ENCODE results near the gene THAP3. TPM values are rescaled to one million over a fixed set of nuclear protein-coding genes. Genes with fewer than 3 reads are reported as not detected.

The THAP3 gene
- total and polyA plus RNA-seq, 12 donors: 11.1 to 65.6 (median 36.0) TPM

DNA sequence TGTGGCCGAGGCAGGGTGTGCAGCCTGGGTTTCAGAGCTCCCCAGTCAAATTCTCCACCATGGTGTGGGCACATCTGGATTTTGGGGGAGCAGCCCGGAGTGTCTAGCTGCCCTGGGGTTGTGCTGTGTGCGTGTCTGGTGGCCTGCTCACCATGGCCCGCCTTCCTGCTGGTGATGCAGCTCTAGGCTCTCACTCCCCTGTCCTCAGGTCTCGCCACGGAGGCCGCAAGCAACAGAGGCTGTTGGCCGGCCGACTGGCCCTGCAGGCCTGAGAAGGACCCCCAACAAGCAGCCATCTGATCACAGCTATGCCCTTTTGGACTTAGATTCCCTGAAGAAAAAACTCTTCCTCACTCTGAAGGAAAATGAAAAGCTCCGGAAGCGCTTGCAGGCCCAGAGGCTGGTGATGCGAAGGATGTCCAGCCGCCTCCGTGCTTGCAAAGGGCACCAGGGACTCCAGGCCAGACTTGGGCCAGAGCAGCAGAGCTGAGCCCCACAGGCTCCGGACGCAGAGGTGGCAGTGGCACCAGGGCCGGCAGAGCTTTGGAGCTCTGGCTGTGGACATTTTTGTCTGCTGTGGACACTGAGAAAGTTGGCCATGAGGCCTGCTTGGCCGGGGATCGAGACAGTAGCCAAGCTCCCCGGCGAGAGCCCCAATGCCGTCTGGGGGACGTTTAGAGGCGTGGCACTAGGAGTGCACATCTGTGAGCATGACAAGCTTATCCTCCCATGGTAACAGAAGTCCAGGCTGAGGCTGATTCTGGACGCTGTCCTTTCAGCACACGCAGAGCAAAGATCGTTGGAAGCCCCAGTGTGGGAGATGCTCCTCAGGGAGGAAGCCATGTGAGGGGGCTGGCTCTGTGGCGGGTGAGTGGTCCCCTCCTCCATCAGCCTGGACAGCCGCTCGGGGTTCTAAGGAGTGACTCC lies 8.2 kb downstream of the THAP3 start:
- no peak for DNase-seq
- Histone ChIP-seq H3K36me3 (replicated peaks in 1 of 2) (peaks cover 0 to 94% of the 10 kb centered on the region in 2 donors), H3K27ac (no peak overlapping the region), H3K4me1 (replicated peaks in 1 of 2) (no peaks in the 10 kb centered on the region), H3K27me3 (no peaks in the 10 kb centered on the region), H3K4me3 (no peak overlapping the region), H3K9me3 (replicated peaks in 1 of 3) (no peaks in the 10 kb centered on the region)
- TF ChIP-seq POLR2A (IDR thresholded peaks at IDR 0.05): no peak
- TF ChIP-seq, protein P1, sequence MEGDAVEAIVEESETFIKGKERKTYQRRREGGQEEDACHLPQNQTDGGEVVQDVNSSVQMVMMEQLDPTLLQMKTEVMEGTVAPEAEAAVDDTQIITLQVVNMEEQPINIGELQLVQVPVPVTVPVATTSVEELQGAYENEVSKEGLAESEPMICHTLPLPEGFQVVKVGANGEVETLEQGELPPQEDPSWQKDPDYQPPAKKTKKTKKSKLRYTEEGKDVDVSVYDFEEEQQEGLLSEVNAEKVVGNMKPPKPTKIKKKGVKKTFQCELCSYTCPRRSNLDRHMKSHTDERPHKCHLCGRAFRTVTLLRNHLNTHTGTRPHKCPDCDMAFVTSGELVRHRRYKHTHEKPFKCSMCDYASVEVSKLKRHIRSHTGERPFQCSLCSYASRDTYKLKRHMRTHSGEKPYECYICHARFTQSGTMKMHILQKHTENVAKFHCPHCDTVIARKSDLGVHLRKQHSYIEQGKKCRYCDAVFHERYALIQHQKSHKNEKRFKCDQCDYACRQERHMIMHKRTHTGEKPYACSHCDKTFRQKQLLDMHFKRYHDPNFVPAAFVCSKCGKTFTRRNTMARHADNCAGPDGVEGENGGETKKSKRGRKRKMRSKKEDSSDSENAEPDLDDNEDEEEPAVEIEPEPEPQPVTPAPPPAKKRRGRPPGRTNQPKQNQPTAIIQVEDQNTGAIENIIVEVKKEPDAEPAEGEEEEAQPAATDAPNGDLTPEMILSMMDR (IDR thresholded peaks at IDR 0.05): no peak
- WGBS, 4 donors: 85 to 90% (median 86%) methylated on average over 6 to 30 of the region's 30 CpGs
- intact Hi-C loops (cut with DNase I): no loop called here

DNA sequence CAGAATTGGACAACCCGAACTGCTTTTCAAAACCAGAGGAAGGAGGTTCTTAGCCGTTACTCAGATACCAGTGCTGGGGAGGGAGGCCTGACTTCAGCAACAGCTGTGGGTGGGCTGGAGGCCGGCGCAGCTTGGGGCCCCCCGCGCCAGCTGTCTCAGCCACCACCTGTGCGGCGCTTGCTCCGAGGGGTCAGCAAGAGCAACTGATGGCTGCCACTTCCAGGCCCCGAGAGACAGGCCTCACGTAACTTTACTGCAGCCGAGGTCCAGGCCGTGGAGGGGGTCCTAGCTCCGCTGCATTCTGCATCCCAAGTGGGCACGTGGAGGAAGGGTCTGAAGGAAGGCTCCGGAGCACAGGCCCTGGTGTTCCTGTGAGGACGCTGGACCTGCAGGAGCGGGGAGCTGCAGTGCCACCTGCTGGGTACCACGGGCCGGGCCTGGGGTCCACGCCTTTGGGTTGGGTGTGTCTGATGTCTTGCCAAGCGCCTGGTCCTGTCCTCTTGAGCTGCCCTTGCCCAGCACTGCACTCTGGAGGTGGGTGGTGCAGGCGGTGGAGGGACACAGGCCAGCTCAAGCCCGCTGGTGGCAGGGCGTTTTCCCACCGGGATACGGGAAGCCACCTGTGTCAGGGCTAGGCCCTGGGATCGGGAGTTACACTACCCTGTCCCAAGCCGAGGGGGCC lies 9.8 kb downstream of the THAP3 start:
- TF ChIP-seq, protein P1 (IDR thresholded peaks at IDR 0.05): peak; percentile 17 to 59 (median 49)
- no peak for TF ChIP-seq POLR2A (IDR thresholded peaks at IDR 0.05)
- peak; percentile 54 to 83 (median 78) for DNase-seq
- Histone ChIP-seq H3K4me3 (no peak overlapping the region), H3K9me3 (replicated peaks in 1 of 3) (no peaks in the 10 kb centered on the region), H3K27ac (no peak overlapping the region), H3K36me3 (replicated peaks in 1 of 2) (peaks cover 0 to 97% of the 10 kb centered on the region in 2 donors), H3K27me3 (no peaks in the 10 kb centered on the region), H3K4me1 (replicated peaks in 1 of 2) (no peaks in the 10 kb centered on the region)
- 67 to 79% (median 72%) methylated on average over 13 to 29 of the region's 29 CpGs for WGBS, 4 donors
- intact Hi-C loops (cut with DNase I): no loop called here

DNA sequence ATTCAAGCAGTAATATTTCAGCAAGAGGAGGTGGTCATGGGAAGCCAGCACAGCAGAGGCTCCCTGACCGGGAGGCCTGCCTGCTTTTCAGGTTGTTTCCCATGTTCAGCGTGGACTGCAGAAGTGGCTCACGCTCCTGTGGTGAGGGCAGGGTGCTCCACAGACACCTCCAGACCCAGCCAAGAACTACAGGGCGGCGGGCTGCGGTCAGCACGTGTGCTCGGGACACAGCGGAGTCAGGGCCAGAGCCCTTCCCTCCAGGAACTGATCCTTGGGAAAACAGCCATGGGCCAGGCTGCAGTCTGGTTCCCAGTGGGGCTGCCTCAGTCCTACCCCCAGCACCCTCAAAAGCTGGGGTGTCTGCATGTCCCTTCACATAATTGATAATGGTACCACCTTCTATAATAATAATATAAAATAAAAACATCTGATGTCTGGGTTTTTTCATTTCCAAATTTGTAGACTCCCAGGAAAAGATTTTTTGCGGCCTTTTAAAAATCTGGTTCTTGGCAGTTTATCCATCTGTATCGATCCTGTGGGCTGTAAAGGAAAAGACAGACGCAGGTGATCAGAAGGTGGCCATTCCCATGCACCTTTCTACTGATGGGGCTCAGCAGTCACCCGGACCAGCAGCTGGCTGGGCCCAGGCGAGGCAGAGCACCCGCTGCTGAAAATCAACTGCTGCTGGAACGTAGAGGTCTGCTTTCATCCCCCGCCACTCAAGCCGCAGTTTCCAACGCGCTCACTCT lies 10.7 kb downstream of the THAP3 start:
- Histone ChIP-seq H3K4me1 (replicated peaks in 1 of 2) (no peaks in the 10 kb centered on the region), H3K27ac (no peak overlapping the region), H3K9me3 (replicated peaks in 1 of 3) (no peaks in the 10 kb centered on the region), H3K36me3 (replicated peaks in 1 of 2) (peaks cover 0 to 96% of the 10 kb centered on the region in 2 donors), H3K27me3 (no peaks in the 10 kb centered on the region), H3K4me3 (no peak overlapping the region)
- TF ChIP-seq POLR2A (IDR thresholded peaks at IDR 0.05): no peak
- TF ChIP-seq, protein P1 (IDR thresholded peaks at IDR 0.05): no peak
- no peak for DNase-seq
- intact Hi-C loops (cut with DNase I): no loop called here
- 87 to 90% (median 89%) methylated on average over 13 to 20 of the region's 20 CpGs for WGBS, 4 donors

All from adrenal gland (tissue), 12 donors.